K562 (cell line): Measurements from ENCODE around the gene MRPL32. TPM values are rescaled to one million over a fixed set of nuclear protein-coding genes. Genes with fewer than 3 reads are reported as not detected.

Source experiments
- BRD4 ChIP-seq: fragments of 200-600 bp; sonication (generic); IDR thresholded peaks from 2 replicates; pipeline ENCODE4 v1.6.1; 2017; ENCODE audit warnings: inconsistent platforms
- NEUROD1 ChIP-seq: fragments of 150-350 bp; IDR thresholded peaks from 2 replicates; pipeline ENCODE4 v1.6.1; 2014; ENCODE audit warnings: borderline replicate concordance, low read length, low read depth; ENCODE audit not compliant: partially characterized antibody
- PHF8 ChIP-seq: fragments of 200-600 bp; sonication (generic); IDR thresholded peaks from 2 replicates; pipeline ENCODE4 v1.6.1; 2012; ENCODE audit warnings: mixed run types, mild to moderate bottlenecking, inconsistent platforms, low read length, moderate library complexity, borderline replicate concordance
- ZBTB40 ChIP-seq, 2 experiments: fragments of 450-650 bp in 1 of 2; sonication (generic) in 1 of 2; formaldehyde crosslinking in 1 of 2; IDR thresholded peaks; 2 replicates each; pipeline versions ENCODE4 v1.7.1 to v1.9.0; 2016 to 2022; ENCODE audit warnings: inconsistent platforms in 1 of 2, mild to moderate bottlenecking in 1 of 2, missing genetic modification reagents in 1 of 2
- ZNF586 ChIP-seq: fragments of 450-650 bp; formaldehyde crosslinking; conservative IDR thresholded peaks from 2 replicates; pipeline ENCODE4 v1.4.0; 2020; ENCODE audit warnings: mild to moderate bottlenecking, moderate library complexity
- polyA plus RNA-seq, 8 experiments: library from polyadenylated mRNA; depleted of rRNA in 4 of 8; stranded (reverse) in 5 of 8; unstranded in 3 of 8; fragments of >200 nt; fragmentation: Nextera tagmentation in 2 of 8; fragmentation: Illumina TruSeq in 1 of 8; extraction: Ambion mirVana in 2 of 8; extraction: Trizol in 1 of 8; gene quantifications; 2 replicates each; pipeline versions ENCODE4 v1.2.1 to v1.2.3, GENCODE V29; 2011 to 2014; ENCODE audit warnings: inconsistent platforms in 1 of 8, missing spikeins in 1 of 8
- total RNA-seq, 7 experiments: library from RNA; depleted of rRNA in 6 of 7; stranded (reverse); fragments of >200 nt in 6 of 7; fragmentation: Illumina TruSeq in 2 of 7; extraction: Trizol in 2 of 7; gene quantifications; 2 replicates each; pipeline versions ENCODE4 v1.2.1 to v1.2.3, GENCODE V29; 2011 to 2021; ENCODE audit warnings: low replicate concordance in 1 of 7

Gene MRPL32
- total and polyA plus RNA-seq, 9 of the 15 experiments (the other 6 are each of a cell fraction or from before 2014, with no cell fraction given) = 75.5 to 351 (median 138) TPM

- TF ChIP-seq PHF8 = no peak
- no peak for TF ChIP-seq NEUROD1
- TF ChIP-seq ZNF586 = no peak
- no peak for TF ChIP-seq BRD4
- TF ChIP-seq ZBTB40 (IDR thresholded peaks at IDR 0.05) = no peak
- TF ChIP-seq ZBTB40 (CRISPR knock-in tag; IDR thresholded peaks at IDR 0.05) = no peak
Observed at GRCh38 chr7:42947521-42947920, 15.3 kb downstream of the MRPL32 start (continued).
